Small intestine (tissue), 7 donors: Measurements from ENCODE around the gene SYT1. TPM values are rescaled to one million over a fixed set of nuclear protein-coding genes. Genes with fewer than 3 reads are reported as not detected.

ENCODE experiments used
- DNase-seq, 2 donors: peaks; one replicate each; pipeline versions ENCODE4 v3.0.0 to v3.0.0-alpha.2; 2013
- FAIRE-seq: peaks from 2 replicates; lab custom pipeline; 2012; peaks lifted over from hg19 to GRCh38; lab: Jason Lieb, UNC
- H3K27ac ChIP-seq, 3 donors: one replicate each; pipeline ENCODE4 v1.5.1; 2013; ENCODE audit warnings: low read length in 2 of 3, mild to moderate bottlenecking in 2 of 3, control low read depth in 1 of 3, inconsistent platforms in 1 of 3, low read depth in 1 of 3, moderate library complexity in 1 of 3
- H3K27me3 ChIP-seq, 3 donors: one replicate each; pipeline ENCODE4 v1.6.1; 2013; ENCODE audit warnings: low read length in 3 of 3, inconsistent platforms in 1 of 3; ENCODE audit not compliant: control insufficient read depth in 3 of 3, insufficient read depth in 3 of 3
- H3K36me3 ChIP-seq, 3 donors: one replicate each; pipeline ENCODE4 v1.6.1; 2013; ENCODE audit warnings: low read length in 3 of 3, inconsistent platforms in 1 of 3, low read depth in 1 of 3, mild to moderate bottlenecking in 1 of 3, moderate library complexity in 1 of 3; ENCODE audit not compliant: control insufficient read depth in 3 of 3, insufficient read depth in 2 of 3
- H3K4me1 ChIP-seq, 3 donors: one replicate each; pipeline ENCODE4 v1.6.1; 2013; ENCODE audit warnings: low read length in 2 of 3, inconsistent platforms in 1 of 3, low read depth in 1 of 3, mild to moderate bottlenecking in 1 of 3, moderate library complexity in 1 of 3; ENCODE audit not compliant: control insufficient read depth in 3 of 3, insufficient read depth in 2 of 3
- H3K4me3 ChIP-seq, 3 donors: one replicate each; pipeline ENCODE4 v1.5.1; 2013; ENCODE audit warnings: low read length in 3 of 3, control low read depth in 1 of 3, inconsistent platforms in 1 of 3, low read depth in 1 of 3, mild to moderate bottlenecking in 1 of 3, moderate library complexity in 1 of 3
- H3K9me3 ChIP-seq, 2 donors: one replicate each; pipeline ENCODE4 v1.6.1; 2013; ENCODE audit warnings: low read depth in 1 of 2, low read length in 1 of 2; ENCODE audit not compliant: control insufficient read depth in 2 of 2, insufficient read depth in 1 of 2
- WGBS, 3 donors: extraction: QIAGEN DNeasy Blood & Tissue Kit; methylation state at CpG; one replicate each; pipeline ENCODE4 v1.1.7; 2013; 5-methylcytosine and 5-hydroxymethylcytosine counted together
- polyA plus RNA-seq, 4 donors: library from polyadenylated mRNA; stranded (reverse) in 3 of 4; unstranded in 1 of 4; fragments of 200-250 nt in 3 of 4; fragments of 120-200 nt in 1 of 4; gene quantifications; one replicate each; pipeline versions ENCODE4 v1.2.1 to v1.2.3, GENCODE V29; 2013
- donor health status: healthy with polysubstance abuse.
- donor health status: control.
- donor health status: control.
- donor health status: Bipolar disorder and iron deficiency.
- donor health status: healthy.

SYT1 gene
- polyA plus RNA-seq, 4 donors, result 1.3 to 11.3 TPM; not detected in 2

- H3K27me3 ChIP-seq, result no peaks in the 10 kb centered on the region
- FAIRE-seq (no peak), DNase-seq (no peak)
- H3K4me3 ChIP-seq, result no peak overlapping the region
- no peaks in the 10 kb centered on the region for H3K36me3 ChIP-seq
- no peak overlapping the region for H3K27ac ChIP-seq
- 80 to 84% (median 83%) methylated on average over 2 of the region's 2 CpGs for WGBS, 3 donors
- H3K4me1 ChIP-seq, result no peaks in the 10 kb centered on the region
- no peaks in the 10 kb centered on the region for H3K9me3 ChIP-seq
These were observed 444.5 kb downstream of the SYT1 start for GRCh38 chr12:79309039-79309438.

GRCh38 chr12:79317179-79317847, 452.7 kb downstream of the SYT1 start:
- FAIRE-seq (no peak), DNase-seq (no peak)
- Histone ChIP-seq H3K9me3 (no peaks in the 10 kb centered on the region), H3K27me3 (no peaks in the 10 kb centered on the region), H3K36me3 (no peaks in the 10 kb centered on the region), H3K27ac (no peak overlapping the region), H3K4me1 (no peaks in the 10 kb centered on the region), H3K4me3 (no peak overlapping the region)
- 69 to 78% (median 76%) methylated on average over 10 of the region's 10 CpGs for WGBS, 3 donors

DNA sequence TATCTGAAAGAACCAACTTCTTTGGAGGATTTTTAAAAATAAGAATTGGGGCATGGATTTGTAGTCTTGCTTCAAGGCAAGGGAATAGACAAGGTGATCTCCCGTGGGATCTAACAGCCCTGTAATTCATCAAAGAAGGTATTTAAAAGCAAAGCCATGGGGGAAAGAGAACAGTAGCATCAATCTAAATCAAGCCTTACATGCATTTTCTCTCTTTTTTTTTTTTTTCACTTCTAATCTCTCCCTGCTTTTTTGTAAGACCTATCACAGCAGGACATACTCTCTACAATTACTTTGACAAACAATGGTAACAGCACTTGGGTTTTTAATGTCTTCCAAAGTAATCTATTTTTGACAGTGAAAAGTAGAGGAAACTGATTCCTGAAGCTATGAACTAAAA, 458.3 kb downstream of the SYT1 start:
- DNase-seq, result no peak
- Histone ChIP-seq H3K27me3 (no peaks in the 10 kb centered on the region), H3K4me3 (no peak overlapping the region), H3K36me3 (no peaks in the 10 kb centered on the region), H3K4me1 (no peaks in the 10 kb centered on the region), H3K9me3 (no peaks in the 10 kb centered on the region), H3K27ac (no peak overlapping the region)
- no peak for FAIRE-seq
- WGBS, 3 donors, result 67 to 75% (median 71%) methylated on average over 1 of the region's 1 CpG

DNA sequence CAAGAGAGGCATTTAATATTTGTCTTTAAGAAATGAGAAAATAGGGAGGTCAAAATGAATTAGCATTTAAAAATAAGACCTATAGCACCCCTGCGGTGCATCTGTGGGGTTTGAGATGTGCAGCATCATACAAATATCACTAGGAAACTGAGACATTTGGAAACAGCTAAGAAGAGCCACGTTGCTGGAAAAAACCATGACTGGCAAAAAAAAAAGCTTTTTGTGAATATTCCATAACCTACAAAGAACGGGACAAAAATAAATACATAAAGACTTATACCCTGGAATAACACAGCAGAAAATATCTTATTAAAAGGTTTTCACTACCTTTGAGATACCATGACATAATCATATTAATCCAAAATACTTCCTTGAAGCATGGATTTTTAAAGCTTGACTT, 460.0 kb downstream of the SYT1 start:
- no peaks in the 10 kb centered on the region for H3K4me1 ChIP-seq
- H3K27ac ChIP-seq, result no peak overlapping the region
- no peak overlapping the region for H3K4me3 ChIP-seq
- H3K36me3 ChIP-seq, result no peaks in the 10 kb centered on the region
- FAIRE-seq (no peak), DNase-seq (no peak)
- no peaks in the 10 kb centered on the region for H3K9me3 ChIP-seq
- no peaks in the 10 kb centered on the region for H3K27me3 ChIP-seq
- 58 to 79% (median 78%) methylated on average over 3 of the region's 3 CpGs for WGBS, 3 donors

DNA sequence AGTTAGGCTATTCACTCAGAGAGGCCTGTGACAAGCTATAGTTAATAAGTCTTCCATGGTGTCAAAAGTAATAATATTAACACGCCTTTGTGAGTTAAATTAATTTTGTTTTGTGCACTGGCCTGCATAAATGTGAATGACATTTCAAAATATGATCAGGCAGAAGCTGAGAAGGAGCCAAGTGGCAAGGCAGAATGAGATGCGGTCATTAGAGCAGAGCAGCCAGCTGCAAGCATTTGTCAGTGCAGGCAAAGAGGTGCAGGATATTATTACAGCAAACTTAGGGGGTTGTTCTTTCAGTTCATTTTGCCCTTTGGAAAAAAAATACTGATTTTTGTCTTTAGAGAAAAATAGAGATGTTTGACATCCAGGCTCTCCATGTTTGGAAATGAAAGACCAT, 461.6 kb downstream of the SYT1 start:
- Histone ChIP-seq H3K4me3 (no peak overlapping the region), H3K27me3 (no peaks in the 10 kb centered on the region), H3K9me3 (no peaks in the 10 kb centered on the region), H3K4me1 (no peaks in the 10 kb centered on the region), H3K36me3 (no peaks in the 10 kb centered on the region), H3K27ac (no peak overlapping the region)
- FAIRE-seq (no peak), DNase-seq (no peak)
- 67 to 80% (median 73%) methylated on average over 2 of the region's 2 CpGs for WGBS, 3 donors

DNA sequence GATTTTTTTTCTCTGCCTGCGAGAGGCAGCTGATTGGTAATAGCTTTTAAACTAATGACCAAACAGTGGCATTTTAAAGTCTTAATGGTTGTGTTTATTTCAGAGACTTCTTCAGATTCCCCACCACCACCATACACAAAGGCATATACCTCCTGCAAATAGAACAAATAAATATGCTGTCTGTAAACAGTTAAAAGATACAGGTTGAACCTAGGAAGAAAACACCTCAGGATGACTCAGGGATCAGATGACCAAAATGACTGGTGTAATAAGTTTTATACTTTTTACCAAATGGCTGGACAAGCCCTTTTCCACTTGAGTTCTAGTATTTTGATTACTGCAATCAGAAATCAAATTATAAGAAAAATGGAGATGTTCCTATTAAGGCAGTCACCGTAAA, 462.1 kb downstream of the SYT1 start:
- FAIRE-seq, result no peak
- 84 to 89% (median 87%) methylated on average over 2 of the region's 2 CpGs for WGBS, 3 donors
- Histone ChIP-seq H3K4me1 (no peaks in the 10 kb centered on the region), H3K27me3 (no peaks in the 10 kb centered on the region), H3K36me3 (no peaks in the 10 kb centered on the region), H3K27ac (no peak overlapping the region), H3K4me3 (no peak overlapping the region), H3K9me3 (no peaks in the 10 kb centered on the region)
- no peak for DNase-seq

GRCh38 chr12:79327465-79327864, 462.9 kb downstream of the SYT1 start:
- Histone ChIP-seq H3K36me3 (no peaks in the 10 kb centered on the region), H3K9me3 (no peaks in the 10 kb centered on the region), H3K4me1 (no peaks in the 10 kb centered on the region), H3K27me3 (no peaks in the 10 kb centered on the region), H3K4me3 (no peak overlapping the region), H3K27ac (no peak overlapping the region)
- DNase-seq (no peak), FAIRE-seq (no peak)
- 91 to 96% (median 94%) methylated on average over 1 of the region's 1 CpG for WGBS, 3 donors

DNA sequence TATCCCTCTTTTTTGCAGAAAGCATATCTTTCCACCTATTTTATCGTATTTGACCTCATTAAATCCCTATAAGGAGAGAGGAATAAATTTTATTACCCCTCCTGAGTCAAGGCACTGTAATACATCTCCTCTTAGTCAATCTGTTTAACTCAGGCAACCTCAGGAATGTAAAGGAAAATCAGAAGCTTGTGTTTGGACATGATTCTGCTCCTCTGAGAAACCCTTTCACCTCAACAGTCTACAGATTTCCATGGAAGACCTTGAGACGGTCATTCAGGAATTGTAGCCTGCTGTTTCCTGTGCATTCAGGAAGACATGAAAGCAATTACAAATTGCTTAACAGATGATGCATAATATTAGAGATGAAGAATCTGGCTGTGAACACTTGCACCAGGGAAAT, 465.4 kb downstream of the SYT1 start:
- WGBS, 3 donors, result 68 to 83% (median 77%) methylated on average over 2 of the region's 2 CpGs
- H3K4me3 ChIP-seq, result no peak overlapping the region
- no peak overlapping the region for H3K27ac ChIP-seq
- no peaks in the 10 kb centered on the region for H3K4me1 ChIP-seq
- H3K27me3 ChIP-seq, result peaks cover 0 to 1% (median 0%) of the 10 kb centered on the region in 3 donors
- no peaks in the 10 kb centered on the region for H3K9me3 ChIP-seq
- FAIRE-seq (no peak), DNase-seq (no peak)
- no peaks in the 10 kb centered on the region for H3K36me3 ChIP-seq

- H3K27me3 ChIP-seq, result peaks cover 0 to 3% (median 0%) of the 10 kb centered on the region in 3 donors
- FAIRE-seq (peak; percentile 23), DNase-seq (no peak)
- no peaks in the 10 kb centered on the region for H3K9me3 ChIP-seq
- H3K4me1 ChIP-seq, result no peaks in the 10 kb centered on the region
- H3K36me3 ChIP-seq, result no peaks in the 10 kb centered on the region
- H3K4me3 ChIP-seq, result no peak overlapping the region
- no peak overlapping the region for H3K27ac ChIP-seq
- WGBS, 3 donors, result 77 to 90% (median 90%) methylated on average over 1 of the region's 1 CpG
These were observed 467.3 kb downstream of the SYT1 start for GRCh38 chr12:79331870-79332269.
